C4-2B (cell line): ENCODE measurements around the gene HECW1.

ENCODE experiments used
- ZFX ChIP-seq: fragments of 450-650 bp; IDR thresholded peaks from 2 replicates; pipeline ENCODE4 v1.6.1; 2017
- TF ChIP-seq, protein P1 (sequence below): fragments of 450-650 bp; conservative IDR thresholded peaks from 2 replicates; pipeline ENCODE4 v1.5.1; 2017; ENCODE audit warnings: mild to moderate bottlenecking

GRCh38 chr7:43508461-43508860 is 396.0 kb downstream of the HECW1 start:
- TF ChIP-seq, protein P1, sequence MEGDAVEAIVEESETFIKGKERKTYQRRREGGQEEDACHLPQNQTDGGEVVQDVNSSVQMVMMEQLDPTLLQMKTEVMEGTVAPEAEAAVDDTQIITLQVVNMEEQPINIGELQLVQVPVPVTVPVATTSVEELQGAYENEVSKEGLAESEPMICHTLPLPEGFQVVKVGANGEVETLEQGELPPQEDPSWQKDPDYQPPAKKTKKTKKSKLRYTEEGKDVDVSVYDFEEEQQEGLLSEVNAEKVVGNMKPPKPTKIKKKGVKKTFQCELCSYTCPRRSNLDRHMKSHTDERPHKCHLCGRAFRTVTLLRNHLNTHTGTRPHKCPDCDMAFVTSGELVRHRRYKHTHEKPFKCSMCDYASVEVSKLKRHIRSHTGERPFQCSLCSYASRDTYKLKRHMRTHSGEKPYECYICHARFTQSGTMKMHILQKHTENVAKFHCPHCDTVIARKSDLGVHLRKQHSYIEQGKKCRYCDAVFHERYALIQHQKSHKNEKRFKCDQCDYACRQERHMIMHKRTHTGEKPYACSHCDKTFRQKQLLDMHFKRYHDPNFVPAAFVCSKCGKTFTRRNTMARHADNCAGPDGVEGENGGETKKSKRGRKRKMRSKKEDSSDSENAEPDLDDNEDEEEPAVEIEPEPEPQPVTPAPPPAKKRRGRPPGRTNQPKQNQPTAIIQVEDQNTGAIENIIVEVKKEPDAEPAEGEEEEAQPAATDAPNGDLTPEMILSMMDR, result no peak
- TF ChIP-seq ZFX, result no peak
